Liver (tissue), 3 donors: ENCODE data around the gene SMC2.

ENCODE experiments used
- HNF4A ChIP-seq, 2 donors: conservative IDR thresholded peaks; 2 replicates each; pipeline ENCODE4 v1.6.1; 2016; ENCODE audit warnings: antibody characterized with exemption in 2 of 2, mild to moderate bottlenecking in 2 of 2
- JUND ChIP-seq, 2 donors: IDR thresholded peaks; 2 replicates each; pipeline ENCODE4 v1.6.1; 2016; ENCODE audit warnings: antibody characterized with exemption in 2 of 2
- SP1 ChIP-seq: IDR thresholded peaks from 2 replicates; pipeline ENCODE4 v1.6.1; 2018; ENCODE audit warnings: antibody characterized with exemption, mild to moderate bottlenecking
- YY1 ChIP-seq: IDR thresholded peaks from 2 replicates; pipeline ENCODE4 v1.6.1; 2016; ENCODE audit warnings: antibody characterized with exemption, mild to moderate bottlenecking
- TF ChIP-seq, protein P1 (sequence below): fragments of 150-350 bp; IDR thresholded peaks from 2 replicates; pipeline ENCODE4 v1.5.1; 2017; ENCODE audit warnings: improper control_type of control experiment, low read depth, low read length; ENCODE audit not compliant: missing input control
- TF ChIP-seq, protein P2 (sequence below): IDR thresholded peaks from 2 replicates; pipeline ENCODE4 v1.6.1; 2016; ENCODE audit warnings: antibody characterized with exemption
- TF ChIP-seq, protein P3 (sequence below): IDR thresholded peaks from 2 replicates; pipeline ENCODE4 v1.6.1; 2016; ENCODE audit warnings: antibody characterized with exemption
- donor health status: healthy.
- donor health status: healthy.

DNA sequence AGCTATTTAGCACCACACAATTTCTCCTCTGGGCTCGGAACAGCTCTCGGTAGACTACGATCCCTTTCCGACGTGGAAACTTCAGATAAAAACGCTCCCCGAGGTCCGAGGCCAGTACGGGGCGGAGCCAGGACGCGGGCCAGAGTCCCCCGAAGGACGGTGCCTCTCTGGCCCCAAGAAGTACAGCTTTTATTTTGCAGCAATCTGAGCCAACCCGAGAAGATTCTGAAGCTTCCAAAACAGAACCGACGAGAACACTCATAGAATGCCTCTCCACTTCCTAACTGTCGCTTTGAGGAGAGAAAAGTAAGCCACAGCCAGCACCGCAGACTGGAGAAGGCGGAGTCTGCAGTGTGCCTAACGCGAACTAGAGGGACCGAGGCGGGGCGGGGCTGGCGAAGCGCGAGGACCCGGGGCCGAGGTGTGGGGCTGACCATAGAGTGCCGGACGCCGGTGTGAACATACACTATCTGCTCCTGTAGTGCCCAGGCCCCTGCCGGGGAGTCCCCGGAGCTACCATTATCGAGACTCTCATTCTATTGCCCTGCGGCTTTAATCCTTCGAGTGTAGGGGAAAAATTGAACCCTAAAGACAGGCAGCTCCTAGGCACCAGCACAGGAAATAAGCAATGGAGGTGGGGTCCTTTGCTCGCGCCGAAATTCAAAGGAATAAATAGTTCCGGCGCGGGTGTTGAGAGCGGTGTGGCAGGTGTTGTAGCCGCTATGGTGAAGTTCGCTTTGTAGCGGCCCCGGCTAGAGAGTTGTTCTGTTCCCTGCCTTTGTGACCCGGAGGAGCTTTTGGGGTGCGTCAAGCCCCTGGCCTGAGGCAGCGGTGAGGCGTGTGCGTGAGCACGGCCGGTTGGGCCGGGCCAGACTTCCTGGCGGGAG is at the start of gene SMC2:
- TF ChIP-seq, protein P1, sequence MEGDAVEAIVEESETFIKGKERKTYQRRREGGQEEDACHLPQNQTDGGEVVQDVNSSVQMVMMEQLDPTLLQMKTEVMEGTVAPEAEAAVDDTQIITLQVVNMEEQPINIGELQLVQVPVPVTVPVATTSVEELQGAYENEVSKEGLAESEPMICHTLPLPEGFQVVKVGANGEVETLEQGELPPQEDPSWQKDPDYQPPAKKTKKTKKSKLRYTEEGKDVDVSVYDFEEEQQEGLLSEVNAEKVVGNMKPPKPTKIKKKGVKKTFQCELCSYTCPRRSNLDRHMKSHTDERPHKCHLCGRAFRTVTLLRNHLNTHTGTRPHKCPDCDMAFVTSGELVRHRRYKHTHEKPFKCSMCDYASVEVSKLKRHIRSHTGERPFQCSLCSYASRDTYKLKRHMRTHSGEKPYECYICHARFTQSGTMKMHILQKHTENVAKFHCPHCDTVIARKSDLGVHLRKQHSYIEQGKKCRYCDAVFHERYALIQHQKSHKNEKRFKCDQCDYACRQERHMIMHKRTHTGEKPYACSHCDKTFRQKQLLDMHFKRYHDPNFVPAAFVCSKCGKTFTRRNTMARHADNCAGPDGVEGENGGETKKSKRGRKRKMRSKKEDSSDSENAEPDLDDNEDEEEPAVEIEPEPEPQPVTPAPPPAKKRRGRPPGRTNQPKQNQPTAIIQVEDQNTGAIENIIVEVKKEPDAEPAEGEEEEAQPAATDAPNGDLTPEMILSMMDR = no peak
- TF ChIP-seq, protein P2, sequence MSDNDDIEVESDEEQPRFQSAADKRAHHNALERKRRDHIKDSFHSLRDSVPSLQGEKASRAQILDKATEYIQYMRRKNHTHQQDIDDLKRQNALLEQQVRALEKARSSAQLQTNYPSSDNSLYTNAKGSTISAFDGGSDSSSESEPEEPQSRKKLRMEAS = no peak
- TF ChIP-seq HNF4A (conservative IDR thresholded peaks at IDR 0.05) (peak; percentile 23 to 34), JUND (IDR thresholded peaks at IDR 0.05) (no peak), SP1 (peak; percentile 58), YY1 (peak; percentile 91)
- TF ChIP-seq, protein P3, sequence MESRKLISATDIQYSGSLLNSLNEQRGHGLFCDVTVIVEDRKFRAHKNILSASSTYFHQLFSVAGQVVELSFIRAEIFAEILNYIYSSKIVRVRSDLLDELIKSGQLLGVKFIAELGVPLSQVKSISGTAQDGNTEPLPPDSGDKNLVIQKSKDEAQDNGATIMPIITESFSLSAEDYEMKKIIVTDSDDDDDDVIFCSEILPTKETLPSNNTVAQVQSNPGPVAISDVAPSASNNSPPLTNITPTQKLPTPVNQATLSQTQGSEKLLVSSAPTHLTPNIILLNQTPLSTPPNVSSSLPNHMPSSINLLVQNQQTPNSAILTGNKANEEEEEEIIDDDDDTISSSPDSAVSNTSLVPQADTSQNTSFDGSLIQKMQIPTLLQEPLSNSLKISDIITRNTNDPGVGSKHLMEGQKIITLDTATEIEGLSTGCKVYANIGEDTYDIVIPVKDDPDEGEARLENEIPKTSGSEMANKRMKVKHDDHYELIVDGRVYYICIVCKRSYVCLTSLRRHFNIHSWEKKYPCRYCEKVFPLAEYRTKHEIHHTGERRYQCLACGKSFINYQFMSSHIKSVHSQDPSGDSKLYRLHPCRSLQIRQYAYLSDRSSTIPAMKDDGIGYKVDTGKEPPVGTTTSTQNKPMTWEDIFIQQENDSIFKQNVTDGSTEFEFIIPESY = peak; percentile 37
